Heart left ventricle (tissue), 16 donors: ENCODE results near the gene MAGI2. TPM values are rescaled to one million over a fixed set of nuclear protein-coding genes. Genes with fewer than 3 reads are reported as not detected.

Experiments used
- ATAC-seq, 4 donors: fragments of 200-7000 bp; cut with Tn5 transposase; one replicate each; pipeline ENCODE4 v1.9.1; 2020 to 2022; ENCODE audit warnings: moderate library complexity in 4 of 4, mild to moderate bottlenecking in 3 of 4, moderate number of reproducible peaks in 1 of 4
- DNase-seq, 5 donors: peaks; one replicate each; pipeline ENCODE4 v3.0.0-alpha.2; 2020
- H3K27ac ChIP-seq, 12 donors: fragments of 200-600 bp; sonication (generic) in 4 of 12; one replicate each; pipeline versions ENCODE4 v1.5.0 to v1.8.0; 2016 to 2022; ENCODE audit warnings: mild to moderate bottlenecking in 2 of 12
- H3K27me3 ChIP-seq, 9 donors: fragments of 200-600 bp; sonication (generic) in 2 of 9; one replicate each; pipeline versions ENCODE4 v1.5.1 to v1.8.0; 2016 to 2022; ENCODE audit warnings: mild to moderate bottlenecking in 3 of 9
- H3K36me3 ChIP-seq, 9 donors: fragments of 200-600 bp; sonication (generic) in 2 of 9; one replicate each; pipeline versions ENCODE4 v1.5.0 to v1.8.0; 2018 to 2022; ENCODE audit warnings: mild to moderate bottlenecking in 2 of 9
- H3K4me1 ChIP-seq, 12 donors: fragments of 200-600 bp; sonication (generic) in 4 of 12; one replicate each; pipeline versions ENCODE4 v1.5.0 to v1.8.0; 2016 to 2022; ENCODE audit warnings: mild to moderate bottlenecking in 3 of 12
- H3K4me3 ChIP-seq, 12 donors: fragments of 200-600 bp; sonication (generic) in 4 of 12; one replicate each; pipeline versions ENCODE4 v1.5.0 to v1.8.0; 2017 to 2022; ENCODE audit warnings: mild to moderate bottlenecking in 9 of 12, moderate library complexity in 4 of 12
- H3K9me3 ChIP-seq, 12 donors: fragments of 200-600 bp; sonication (generic) in 4 of 12; one replicate each; pipeline versions ENCODE4 v1.5.0 to v1.8.0; 2016 to 2022; ENCODE audit warnings: mild to moderate bottlenecking in 1 of 12
- CTCF ChIP-seq, 12 donors: fragments of 200-600 bp; sonication (generic) in 4 of 12; IDR thresholded peaks; one replicate each; pipeline versions ENCODE4 v1.5.0 to v1.8.0; 2018 to 2022; ENCODE audit warnings: antibody characterized with exemption in 12 of 12, mild to moderate bottlenecking in 5 of 12
- POLR2A ChIP-seq, 2 donors: fragments of 450-650 bp; IDR thresholded peaks; one replicate each; pipeline ENCODE4 v1.6.1; 2017; ENCODE audit warnings: antibody characterized with exemption in 2 of 2, mild to moderate bottlenecking in 2 of 2, moderate library complexity in 2 of 2
- WGBS, 4 donors: extraction: QIAGEN DNeasy Blood & Tissue Kit in 2 of 4; methylation state at CpG; one replicate each; pipeline versions ENCODE4 v1.1.5 to v1.1.7; 2013 to 2018; 5-methylcytosine and 5-hydroxymethylcytosine counted together
- intact Hi-C, 10 donors: fragments of 100-400 bp; cut with DNase I; formaldehyde crosslinking; loops; one replicate each; pipeline versions ENCODE4 v1.11.1 to v1.14.2; 2022
- polyA plus RNA-seq, 2 donors: library from polyadenylated mRNA; stranded (reverse); fragments of 200-250 nt; gene quantifications; one replicate each; pipeline ENCODE4 v1.2.3, GENCODE V29; 2013
- total RNA-seq, 9 donors: library from RNA; depleted of rRNA in 2 of 9; stranded (reverse); fragments of >200 nt in 2 of 9; fragmentation: NEBNext Ultra II Directional in 3 of 9; extraction: Animal tissue kit (Norgen Biotek cat#: 25700) in 3 of 9; gene quantifications; one replicate each; pipeline versions ENCODE4 v1.1.0 to v1.2.4, GENCODE V29; 2016 to 2023
- donor health status: ischemic (EF 13 %, LVEDD 7.1; RV severe dilation, severe dysfunction).
- donor health status: healthy with polysubstance abuse.
- donor health status: DM: no; HTN: yes; CAD: no.
- donor health status: DM: no; HTN: no; CAD: no.
- donor health status: ischemic (EF 25% LVEDD 6.9; RV normal size, moderate dysfunction).
- donor health status: ischemic (EF 25% LVEDD 5.7; RV mildly dilated, moderate dysfunction).
- donor health status: healthy.
- donor health status: DM: yes; HTN: yes; CAD: no.
- donor health status: ischemic (EF 35%, LVEDD 5.7; RV mildly dilated, moderate dysfunction).
- donor health status: nonischemic (EF 11% LVEDD 7.7; RV severe dilation, severe dysfunction).
- donor health status: DM: yes; HTN: yes; CAD: no.
- donor health status: PGD.
- donor health status: ischemic (EF 29% LVEDD 5.4; RV normal size, mild dysfunction).
- donor health status: nonischemic (EF 23%, LVEDD 6.1; RV moderate dilation, normal function).

MAGI2 gene
- total and polyA plus RNA-seq, 11 donors, result 1.1 to 6.8 (median 3.8) TPM

DNA sequence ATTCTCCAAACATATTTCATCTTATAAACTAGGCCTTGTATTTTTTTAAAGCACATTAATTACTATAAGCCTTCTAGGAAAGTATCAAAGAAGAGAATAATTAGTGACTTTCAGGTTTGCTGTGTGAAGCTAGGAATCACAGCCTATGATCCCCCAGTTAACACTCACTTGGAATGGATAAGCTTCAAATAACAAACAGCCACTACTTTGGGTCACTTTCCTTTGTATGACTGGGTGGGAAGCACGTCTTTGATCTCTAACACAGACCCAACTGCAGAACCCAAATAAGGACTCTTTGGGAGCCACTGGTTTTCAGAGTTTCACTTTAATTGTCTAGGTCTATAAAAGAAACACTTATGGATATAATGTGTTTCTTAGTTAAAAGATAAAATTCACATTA is 769.3 kb downstream of the MAGI2 start:
- H3K27ac ChIP-seq, result no peak overlapping the region
- no peaks in the 10 kb centered on the region for H3K36me3 ChIP-seq
- H3K27me3 ChIP-seq, result no peaks in the 10 kb centered on the region
- no peak overlapping the region for H3K4me3 ChIP-seq
- intact Hi-C loops, result loop anchor here in 1 of 10 donors (10.0 kb wide), 1 partner anchor 309 kb away; no protein-coding TSS in a partner anchor
- 63 to 78% (median 70%) methylated on average over 1 of the region's 1 CpG for WGBS, 4 donors
- no peaks in the 10 kb centered on the region for H3K4me1 ChIP-seq
- TF ChIP-seq POLR2A (IDR thresholded peaks at IDR 0.05), result no peak
- ATAC-seq (no peak), DNase-seq (no peak)
- H3K9me3 ChIP-seq, result no peaks in the 10 kb centered on the region

GRCh38 chr7:78683566-78683965 is 769.9 kb downstream of the MAGI2 start:
- ATAC-seq (no peak), DNase-seq (no peak)
- no peak for TF ChIP-seq POLR2A (IDR thresholded peaks at IDR 0.05)
- TF ChIP-seq CTCF (IDR thresholded peaks at IDR 0.05), result no peak
- Histone ChIP-seq H3K9me3 (no peaks in the 10 kb centered on the region), H3K27me3 (no peaks in the 10 kb centered on the region), H3K27ac (no peak overlapping the region), H3K36me3 (no peaks in the 10 kb centered on the region), H3K4me1 (no peaks in the 10 kb centered on the region), H3K4me3 (no peak overlapping the region)
- 35 to 41% (median 40%) methylated on average over 1 of the region's 1 CpG for WGBS, 4 donors
- intact Hi-C loops, result loop anchor here in 1 of 10 donors (10.0 kb wide), 1 partner anchor 309 kb away; no protein-coding TSS in a partner anchor

- Histone ChIP-seq H3K36me3 (no peaks in the 10 kb centered on the region), H3K9me3 (no peaks in the 10 kb centered on the region), H3K4me1 (no peaks in the 10 kb centered on the region), H3K4me3 (no peak overlapping the region), H3K27me3 (no peaks in the 10 kb centered on the region), H3K27ac (no peak overlapping the region)
- TF ChIP-seq CTCF (IDR thresholded peaks at IDR 0.05) (no peak), POLR2A (IDR thresholded peaks at IDR 0.05) (no peak)
- WGBS, 4 donors, result 83 to 88% (median 87%) methylated on average over 6 of the region's 6 CpGs
- ATAC-seq, result no peak
- intact Hi-C loops, result no loop called here
- DNase-seq, result no peak
Measured at GRCh38 chr7:78679112-78679876, 774.2 kb downstream of the MAGI2 start.

DNA sequence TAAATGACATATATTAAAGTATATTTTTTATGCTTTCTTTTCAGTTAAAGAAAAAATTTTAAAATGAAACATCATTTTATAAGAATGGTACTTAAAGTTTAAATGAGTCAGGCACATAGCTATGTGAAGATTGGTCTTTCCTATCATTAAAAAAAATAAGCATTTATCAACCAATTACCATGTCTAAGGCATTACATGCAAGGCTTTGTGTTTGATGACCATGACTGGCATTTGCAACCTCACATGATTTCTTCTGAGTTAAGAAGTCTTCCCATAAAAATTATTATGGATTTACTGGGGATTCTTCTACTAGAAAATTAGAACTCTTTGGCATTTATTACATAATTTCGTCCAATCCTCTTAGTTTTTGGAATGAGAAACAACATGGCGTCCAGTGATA is 776.1 kb downstream of the MAGI2 start:
- TF ChIP-seq CTCF (IDR thresholded peaks at IDR 0.05) (no peak), POLR2A (IDR thresholded peaks at IDR 0.05) (no peak)
- intact Hi-C loops, result no loop called here
- no peaks in the 10 kb centered on the region for H3K27me3 ChIP-seq
- H3K4me1 ChIP-seq, result no peaks in the 10 kb centered on the region
- DNase-seq, result no peak
- 71 to 86% (median 84%) methylated on average over 2 of the region's 2 CpGs for WGBS, 4 donors
- H3K27ac ChIP-seq, result no peak overlapping the region
- no peak overlapping the region for H3K4me3 ChIP-seq
- no peaks in the 10 kb centered on the region for H3K36me3 ChIP-seq
- no peaks in the 10 kb centered on the region for H3K9me3 ChIP-seq
- no peak for ATAC-seq
